LNCaP clone FGC (cell line): Measurements from ENCODE around the gene MPST.

Experiments used
- DNase-seq: peaks from one replicate; pipeline ENCODE4 v3.0.0-alpha.2; 2011; ENCODE audit warnings: low read depth
- H3K4me3 ChIP-seq: 2 replicates; pipeline ENCODE4 v1.5.1; 2011; ENCODE audit warnings: mild to moderate bottlenecking, low read depth, low read length, control low read depth
- TF ChIP-seq, protein P1 (sequence below): IDR thresholded peaks from 2 replicates; pipeline ENCODE4 v1.5.1; 2012; ENCODE audit warnings: mild to moderate bottlenecking; ENCODE audit not compliant: control insufficient read depth, insufficient read depth; ENCODE audit errors: extremely low read depth

Gene MPST

GRCh38 chr22:37079158-37079557, 59.6 kb downstream of the MPST start:
- TF ChIP-seq, protein P1, sequence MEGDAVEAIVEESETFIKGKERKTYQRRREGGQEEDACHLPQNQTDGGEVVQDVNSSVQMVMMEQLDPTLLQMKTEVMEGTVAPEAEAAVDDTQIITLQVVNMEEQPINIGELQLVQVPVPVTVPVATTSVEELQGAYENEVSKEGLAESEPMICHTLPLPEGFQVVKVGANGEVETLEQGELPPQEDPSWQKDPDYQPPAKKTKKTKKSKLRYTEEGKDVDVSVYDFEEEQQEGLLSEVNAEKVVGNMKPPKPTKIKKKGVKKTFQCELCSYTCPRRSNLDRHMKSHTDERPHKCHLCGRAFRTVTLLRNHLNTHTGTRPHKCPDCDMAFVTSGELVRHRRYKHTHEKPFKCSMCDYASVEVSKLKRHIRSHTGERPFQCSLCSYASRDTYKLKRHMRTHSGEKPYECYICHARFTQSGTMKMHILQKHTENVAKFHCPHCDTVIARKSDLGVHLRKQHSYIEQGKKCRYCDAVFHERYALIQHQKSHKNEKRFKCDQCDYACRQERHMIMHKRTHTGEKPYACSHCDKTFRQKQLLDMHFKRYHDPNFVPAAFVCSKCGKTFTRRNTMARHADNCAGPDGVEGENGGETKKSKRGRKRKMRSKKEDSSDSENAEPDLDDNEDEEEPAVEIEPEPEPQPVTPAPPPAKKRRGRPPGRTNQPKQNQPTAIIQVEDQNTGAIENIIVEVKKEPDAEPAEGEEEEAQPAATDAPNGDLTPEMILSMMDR = no peak
- H3K4me3 ChIP-seq = no peak overlapping the region
- DNase-seq = no peak
